ENCODE measurements around the gene FRMPD2.

DNA sequence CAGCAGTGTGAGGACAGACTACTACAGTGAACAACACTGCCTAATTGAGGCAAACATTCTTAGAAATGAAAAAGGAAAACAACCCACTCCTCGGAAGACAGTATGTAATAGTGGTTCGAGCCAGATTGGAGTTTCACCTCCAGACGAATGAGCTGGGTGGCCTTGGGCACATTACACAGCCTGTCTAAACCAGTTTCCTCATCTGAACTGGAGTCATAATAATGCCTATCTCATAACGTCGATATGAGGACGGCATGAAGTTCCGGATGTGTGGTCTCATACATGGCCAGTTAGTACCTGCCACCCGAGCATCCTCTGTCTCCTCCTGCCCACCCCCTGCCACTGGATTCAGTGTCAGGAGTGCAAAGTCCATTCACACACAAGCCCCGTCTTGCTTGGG, 15.8 kb upstream of the FRMPD2 start:
- TF ChIP-seq TAF1 (IDR thresholded peaks at IDR 0.05; ENCODE audit: low read depth, low read length) (no peak), POLR2AphosphoS5 (IDR thresholded peaks at IDR 0.05; ENCODE audit: low read depth, low read length) (no peak), POLR2A (IDR thresholded peaks at IDR 0.05; ENCODE audit: low read depth, low read length) (no peak), PAX5 (IDR thresholded peaks at IDR 0.05; ENCODE audit: insufficient read depth, low read length, severe bottlenecking) (no peak), POU2F2 (IDR thresholded peaks at IDR 0.05; ENCODE audit: low read depth, low read length) (no peak)

Measured in GM12891 (cell line).